ENCODE data around the gene RNU7-1. TPM values are rescaled to one million over a fixed set of nuclear protein-coding genes. Genes with fewer than 3 reads are reported as not detected.
A peak's percentile ranks its signal among the peaks of the same experiment; 100 is the strongest.

Gene RNU7-1
- total and polyA plus RNA-seq, 10 of the 15 experiments (the other 5 are each of a cell fraction or from before 2014, with no cell fraction given): not detected

DNA sequence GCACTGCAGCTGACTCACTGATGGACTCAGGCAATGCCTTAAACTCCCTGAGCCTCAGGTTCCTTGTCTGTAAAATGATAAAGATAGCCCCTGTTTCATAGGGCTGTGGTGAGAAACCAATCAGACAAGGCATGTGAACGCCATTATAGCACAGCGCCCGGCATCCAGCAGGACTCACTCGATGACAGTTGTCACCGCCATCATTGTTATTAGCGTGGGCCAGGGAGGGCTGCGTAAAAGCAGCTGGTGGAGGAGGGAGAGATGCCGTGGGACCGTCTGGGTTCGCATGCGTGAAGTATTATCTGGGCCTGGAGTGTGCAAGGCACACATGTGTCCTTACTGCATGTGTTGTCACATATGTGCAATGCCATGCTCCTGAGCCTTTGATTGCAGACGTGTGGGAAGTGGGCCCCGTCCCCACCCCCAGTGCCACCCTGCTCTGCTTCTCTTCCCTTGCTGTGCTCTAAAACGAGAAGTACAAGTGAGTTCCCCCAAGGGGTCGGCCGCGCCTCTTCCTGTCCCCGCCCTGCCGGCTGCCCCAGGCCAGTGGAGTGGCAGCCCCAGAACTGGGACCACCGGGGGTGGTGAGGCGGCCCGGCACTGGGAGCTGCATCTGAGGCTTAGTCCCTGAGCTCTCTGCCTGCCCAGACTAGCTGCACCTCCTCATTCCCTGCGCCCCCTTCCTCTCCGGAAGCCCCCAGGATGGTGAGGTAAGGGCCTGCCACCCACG, 7.4 kb downstream of the RNU7-1 start, which contains the start of gene PTPN6:
TSS of gene PTPN6 (plus strand) at position 546 of the 730 bp plus-strand sequence. CDS start at position 703, 157 bp downstream.
- Histone ChIP-seq H3K79me2 (ENCODE audit: control insufficient read depth, insufficient read depth, low read length) (peaks cover 80% of the 10 kb centered on the region), H3K9ac (ENCODE audit: control insufficient read depth, insufficient read depth, low read length) (peak within 1 kb of the TSS; percentile 99), H3K4me2 (ENCODE audit: control insufficient read depth, insufficient read depth) (peak within 1 kb of the TSS; percentile 99), H3K4me3 (peak within 1 kb of the TSS; percentile 95), H3K27ac (ENCODE audit: control insufficient read depth, insufficient read depth) (peak within 1 kb of the TSS; percentile 99), H3K9me3 (replicated peaks; ENCODE audit: control insufficient read depth, insufficient read depth, low read length) (no peaks in the 10 kb centered on the region), H4K20me1 (ENCODE audit: control insufficient read depth, insufficient read depth) (no peaks in the 10 kb centered on the region), H2AFZ (ENCODE audit: control insufficient read depth, low read depth, low read length) (peak within 1 kb of the TSS; percentile 24), H3K4me1 (ENCODE audit: control insufficient read depth, insufficient read depth, low read length) (peaks cover 67% of the 10 kb centered on the region), H3K36me3 (ENCODE audit: control insufficient read depth in 2 of 2, insufficient read depth in 2 of 2, low read length in 1 of 2) (peaks cover 4 to 16% of the 10 kb centered on the region in 2 experiments; a peak in 3 of 4 replicates), H3K27me3 (replicated peaks in 1 of 2; ENCODE audit: control insufficient read depth in 2 of 2, insufficient read depth in 2 of 2, low read length in 1 of 2) (no peaks in the 10 kb centered on the region)
- intact Hi-C loops (cut with micrococcal nuclease; ENCODE audit: unreplicated experiment) (no loop called here), in situ Hi-C loops (cut with MboI) (loop anchor here (25.0 kb wide), 1 partner anchor 1686 kb away; no protein-coding TSS in a partner anchor)
- ChIA-PET POLR2A (interaction anchor here (0.6 to 17.8 kb wide), 4 partner anchors 9 to 323 kb away, joined by 5 to 524 read pairs (median 6); partner anchors contain the start of gene LRRC23), SMC1A (ENCODE audit: uncharacterized antibody, unreplicated experiment) (interaction anchor here (1.6 to 11.6 kb wide), 2 partner anchors 9 to 159 kb away, joined by 6 to 395 read pairs; no protein-coding TSS in a partner anchor), RAD21 (ENCODE audit: unreplicated experiment) (interaction anchor here (1.2 to 3.4 kb wide), 4 partner anchors 9 to 83 kb away, joined by 3 to 16 read pairs (median 8); no protein-coding TSS in a partner anchor), CTCF (interaction anchor here (0.8 to 11.6 kb wide), 5 partner anchors 10 to 100 kb away, joined by 3 to 645 read pairs (median 4); partner anchors contain the start of genes CDCA3 and LPCAT3)
- DNase-seq (ENCODE audit: low read depth, low spot score) (no peak), FAIRE-seq (peak; percentile 62), ATAC-seq (peak; percentile 54)
- no TSS peak for BruUV-seq (replicated peaks)
- WGBS (ENCODE audit: insufficient coverage, insufficient replicate concordance, low lambda C conversion rate, missing lambda C conversion rate): 2% methylated on average over 25 of the region's 25 CpGs
- TF ChIP-seq, protein P1, sequence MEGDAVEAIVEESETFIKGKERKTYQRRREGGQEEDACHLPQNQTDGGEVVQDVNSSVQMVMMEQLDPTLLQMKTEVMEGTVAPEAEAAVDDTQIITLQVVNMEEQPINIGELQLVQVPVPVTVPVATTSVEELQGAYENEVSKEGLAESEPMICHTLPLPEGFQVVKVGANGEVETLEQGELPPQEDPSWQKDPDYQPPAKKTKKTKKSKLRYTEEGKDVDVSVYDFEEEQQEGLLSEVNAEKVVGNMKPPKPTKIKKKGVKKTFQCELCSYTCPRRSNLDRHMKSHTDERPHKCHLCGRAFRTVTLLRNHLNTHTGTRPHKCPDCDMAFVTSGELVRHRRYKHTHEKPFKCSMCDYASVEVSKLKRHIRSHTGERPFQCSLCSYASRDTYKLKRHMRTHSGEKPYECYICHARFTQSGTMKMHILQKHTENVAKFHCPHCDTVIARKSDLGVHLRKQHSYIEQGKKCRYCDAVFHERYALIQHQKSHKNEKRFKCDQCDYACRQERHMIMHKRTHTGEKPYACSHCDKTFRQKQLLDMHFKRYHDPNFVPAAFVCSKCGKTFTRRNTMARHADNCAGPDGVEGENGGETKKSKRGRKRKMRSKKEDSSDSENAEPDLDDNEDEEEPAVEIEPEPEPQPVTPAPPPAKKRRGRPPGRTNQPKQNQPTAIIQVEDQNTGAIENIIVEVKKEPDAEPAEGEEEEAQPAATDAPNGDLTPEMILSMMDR (IDR thresholded peaks at IDR 0.05 in 2 of 3, conservative IDR thresholded peaks at IDR 0.05 in 1 of 3; ENCODE audit: control insufficient read depth in 2 of 3, extremely low read depth in 1 of 3, insufficient read depth in 1 of 3, low read depth in 3 of 3, low read length in 3 of 3): no peak
- TF ChIP-seq IRF4 (IDR thresholded peaks at IDR 0.05; ENCODE audit: low read depth, low read length) (0 out of 2 replicates have a peak, but pooled peaks have one; percentile 24), KAT2A (conservative IDR thresholded peaks at IDR 0.05; ENCODE audit: control insufficient read depth, low read depth, low read length) (no peak), HDAC6 (IDR thresholded peaks at IDR 0.05; ENCODE audit: unreplicated experiment) (no peak), CEBPB (IDR thresholded peaks at IDR 0.05; ENCODE audit: borderline replicate concordance in 1 of 2, low read depth in 2 of 2, low read length in 2 of 2) (no peak), FOS (IDR thresholded peaks at IDR 0.05; ENCODE audit: borderline replicate concordance, extremely low read depth, insufficient read length) (no peak), ZZZ3 (IDR thresholded peaks at IDR 0.05; ENCODE audit: control insufficient read depth, insufficient read length, low read depth) (no peak), NRF1 (conservative IDR thresholded peaks at IDR 0.05; ENCODE audit: low read depth, low read length) (no peak), POLR2AphosphoS5 (IDR thresholded peaks at IDR 0.05; ENCODE audit: low read length) (peak; percentile 84), LARP7 (IDR thresholded peaks at IDR 0.05) (peak; percentile 45; the same call in 1 of the 2 replicates), YBX1 (IDR thresholded peaks at IDR 0.05) (no peak), ZNF384 (IDR thresholded peaks at IDR 0.05; ENCODE audit: borderline replicate concordance, low read depth, low read length) (no peak)
- TF ChIP-seq, protein P2, sequence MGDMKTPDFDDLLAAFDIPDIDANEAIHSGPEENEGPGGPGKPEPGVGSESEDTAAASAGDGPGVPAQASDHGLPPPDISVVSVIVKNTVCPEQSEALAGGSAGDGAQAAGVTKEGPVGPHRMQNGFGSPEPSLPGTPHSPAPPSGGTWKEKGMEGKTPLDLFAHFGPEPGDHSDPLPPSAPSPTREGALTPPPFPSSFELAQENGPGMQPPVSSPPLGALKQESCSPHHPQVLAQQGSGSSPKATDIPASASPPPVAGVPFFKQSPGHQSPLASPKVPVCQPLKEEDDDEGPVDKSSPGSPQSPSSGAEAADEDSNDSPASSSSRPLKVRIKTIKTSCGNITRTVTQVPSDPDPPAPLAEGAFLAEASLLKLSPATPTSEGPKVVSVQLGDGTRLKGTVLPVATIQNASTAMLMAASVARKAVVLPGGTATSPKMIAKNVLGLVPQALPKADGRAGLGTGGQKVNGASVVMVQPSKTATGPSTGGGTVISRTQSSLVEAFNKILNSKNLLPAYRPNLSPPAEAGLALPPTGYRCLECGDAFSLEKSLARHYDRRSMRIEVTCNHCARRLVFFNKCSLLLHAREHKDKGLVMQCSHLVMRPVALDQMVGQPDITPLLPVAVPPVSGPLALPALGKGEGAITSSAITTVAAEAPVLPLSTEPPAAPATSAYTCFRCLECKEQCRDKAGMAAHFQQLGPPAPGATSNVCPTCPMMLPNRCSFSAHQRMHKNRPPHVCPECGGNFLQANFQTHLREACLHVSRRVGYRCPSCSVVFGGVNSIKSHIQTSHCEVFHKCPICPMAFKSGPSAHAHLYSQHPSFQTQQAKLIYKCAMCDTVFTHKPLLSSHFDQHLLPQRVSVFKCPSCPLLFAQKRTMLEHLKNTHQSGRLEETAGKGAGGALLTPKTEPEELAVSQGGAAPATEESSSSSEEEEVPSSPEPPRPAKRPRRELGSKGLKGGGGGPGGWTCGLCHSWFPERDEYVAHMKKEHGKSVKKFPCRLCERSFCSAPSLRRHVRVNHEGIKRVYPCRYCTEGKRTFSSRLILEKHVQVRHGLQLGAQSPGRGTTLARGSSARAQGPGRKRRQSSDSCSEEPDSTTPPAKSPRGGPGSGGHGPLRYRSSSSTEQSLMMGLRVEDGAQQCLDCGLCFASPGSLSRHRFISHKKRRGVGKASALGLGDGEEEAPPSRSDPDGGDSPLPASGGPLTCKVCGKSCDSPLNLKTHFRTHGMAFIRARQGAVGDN (IDR thresholded peaks at IDR 0.05): peak; percentile 71
- TF ChIP-seq, protein P3, sequence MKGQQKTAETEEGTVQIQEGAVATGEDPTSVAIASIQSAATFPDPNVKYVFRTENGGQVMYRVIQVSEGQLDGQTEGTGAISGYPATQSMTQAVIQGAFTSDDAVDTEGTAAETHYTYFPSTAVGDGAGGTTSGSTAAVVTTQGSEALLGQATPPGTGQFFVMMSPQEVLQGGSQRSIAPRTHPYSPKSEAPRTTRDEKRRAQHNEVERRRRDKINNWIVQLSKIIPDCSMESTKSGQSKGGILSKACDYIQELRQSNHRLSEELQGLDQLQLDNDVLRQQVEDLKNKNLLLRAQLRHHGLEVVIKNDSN (IDR thresholded peaks at IDR 0.05; ENCODE audit: borderline replicate concordance, extremely low read length, insufficient read depth, low read depth, low read length): no peak

Data from GM12878 (cell line).